IPS DF 6.9 (cell line): ENCODE results near the gene SLTM.
"Not testable (repeated sequence)": the region's sequence is repeated elsewhere in the genome, so short reads cannot be mapped to it uniquely, and the experiment has no call there.

Source experiments
- DNase-seq: peaks from one replicate; pipeline ENCODE4 v3.0.0-alpha.2; 2013; ENCODE audit warnings: low read depth, low spot score
- H3K27ac ChIP-seq: one replicate; pipeline ENCODE4 v1.5.1; 2013; ENCODE audit warnings: low read length, control low read depth
- H3K27me3 ChIP-seq: 2 replicates; pipeline ENCODE4 v1.6.1; 2013; ENCODE audit warnings: mild to moderate bottlenecking, low read length; ENCODE audit not compliant: control insufficient read depth, insufficient read depth
- H3K36me3 ChIP-seq: 2 replicates; pipeline ENCODE4 v1.6.1; 2013; ENCODE audit warnings: low read length; ENCODE audit not compliant: control insufficient read depth, insufficient read depth
- H3K4me1 ChIP-seq: 2 replicates; pipeline ENCODE4 v1.6.1; 2013; ENCODE audit warnings: low read length; ENCODE audit not compliant: control insufficient read depth, insufficient read depth
- H3K4me3 ChIP-seq: 2 replicates; pipeline ENCODE4 v1.5.1; 2013; ENCODE audit warnings: mild to moderate bottlenecking, low read length
- H3K9me3 ChIP-seq: 2 replicates; pipeline ENCODE4 v1.6.1; 2013; ENCODE audit warnings: low read length, inconsistent platforms; ENCODE audit not compliant: control insufficient read depth, insufficient read depth
- WGBS: extraction: QIAGEN DNeasy Blood & Tissue Kit; methylation state at CpG from one replicate; pipeline ENCODE4 v1.1.7; 2013; ENCODE audit warnings: mixed read lengths, missing lambda C conversion rate; ENCODE audit not compliant: insufficient read length, insufficient coverage; 5-methylcytosine and 5-hydroxymethylcytosine counted together

Gene SLTM

GRCh38 chr15:58910456-58910855, 23.0 kb downstream of the SLTM start:
- Histone ChIP-seq H3K9me3 (no peaks in the 10 kb centered on the region), H3K36me3 (peaks cover 3% of the 10 kb centered on the region), H3K4me3 (no peak overlapping the region), H3K27me3 (no peaks in the 10 kb centered on the region), H3K27ac (no peak overlapping the region), H3K4me1 (no peaks in the 10 kb centered on the region)
- DNase-seq = no peak
- WGBS = no CpG with 5 or more reads among the region's 4 CpGs

- no peak overlapping the region for H3K4me3 ChIP-seq
- no peaks in the 10 kb centered on the region for H3K4me1 ChIP-seq
- no peak overlapping the region for H3K27ac ChIP-seq
- H3K36me3 ChIP-seq = no peaks in the 10 kb centered on the region; the same call in 1 of the 2 replicates
- H3K9me3 ChIP-seq = no peaks in the 10 kb centered on the region
- WGBS = no CpG with 5 or more reads among the region's 1 CpG
- DNase-seq = no peak
- H3K27me3 ChIP-seq = no peaks in the 10 kb centered on the region
Observed at GRCh38 chr15:58909616-58910015, 23.9 kb downstream of the SLTM start.

GRCh38 chr15:58908550-58909309, 24.7 kb downstream of the SLTM start:
- H3K36me3 ChIP-seq = no peaks in the 10 kb centered on the region; the same call in 1 of the 2 replicates

GRCh38 chr15:58900631-58901030, 32.8 kb downstream of the SLTM start:
- WGBS = no CpG with 5 or more reads among the region's 3 CpGs
- H3K36me3 ChIP-seq = peaks cover 14% of the 10 kb centered on the region; the same call in 1 of the 2 replicates
- DNase-seq = no peak
- H3K9me3 ChIP-seq = no peaks in the 10 kb centered on the region
- H3K27me3 ChIP-seq = no peaks in the 10 kb centered on the region
- no peak overlapping the region for H3K27ac ChIP-seq
- H3K4me3 ChIP-seq = no peak overlapping the region
- no peaks in the 10 kb centered on the region for H3K4me1 ChIP-seq

More at GRCh38 chr15:58908550-58909309, 24.7 kb downstream of the SLTM start:
- WGBS = no CpG with 5 or more reads among the region's 6 CpGs
- H3K4me1 ChIP-seq = no peaks in the 10 kb centered on the region
- no peak overlapping the region for H3K4me3 ChIP-seq
- DNase-seq = no peak
- H3K27ac ChIP-seq = no peak overlapping the region
- H3K27me3 ChIP-seq = no peaks in the 10 kb centered on the region
- no peaks in the 10 kb centered on the region for H3K9me3 ChIP-seq

- Histone ChIP-seq H3K4me3 (no peak overlapping the region), H3K27ac (no peak overlapping the region), H3K27me3 (no peaks in the 10 kb centered on the region), H3K9me3 (no peaks in the 10 kb centered on the region), H3K36me3 (peaks cover 14% of the 10 kb centered on the region; the same call in 1 of the 2 replicates), H3K4me1 (no peaks in the 10 kb centered on the region)
- WGBS = no CpG with 5 or more reads among the region's 1 CpG
- DNase-seq = no peak
Observed at GRCh38 chr15:58898150-58898680, 35.3 kb downstream of the SLTM start.

GRCh38 chr15:58889363-58889762, 44.1 kb downstream of the SLTM start:
- Histone ChIP-seq H3K36me3 (peaks cover 26% of the 10 kb centered on the region; the same call in 1 of the 2 replicates), H3K9me3 (no peaks in the 10 kb centered on the region), H3K4me3 (no peak overlapping the region), H3K4me1 (no peaks in the 10 kb centered on the region), H3K27ac (no peak overlapping the region), H3K27me3 (no peaks in the 10 kb centered on the region)
- DNase-seq = no peak
- WGBS = no CpG with 5 or more reads among the region's 7 CpGs

- H3K4me1 ChIP-seq = no peaks in the 10 kb centered on the region
- no CpG with 5 or more reads among the region's 12 CpGs for WGBS
- no peaks in the 10 kb centered on the region for H3K9me3 ChIP-seq
- peaks cover 35% of the 10 kb centered on the region for H3K36me3 ChIP-seq
- H3K27ac ChIP-seq = no peak overlapping the region
- no peaks in the 10 kb centered on the region for H3K27me3 ChIP-seq
- no peak overlapping the region for H3K4me3 ChIP-seq
- no peak for DNase-seq
Observed at GRCh38 chr15:58886921-58887320, 46.6 kb downstream of the SLTM start.

GRCh38 chr15:58883926-58884325, 49.6 kb downstream of the SLTM start:
- no CpG with 5 or more reads among the region's 3 CpGs for WGBS
- H3K4me1 ChIP-seq, DNase-seq, H3K27ac ChIP-seq, H3K9me3 ChIP-seq, H3K4me3 ChIP-seq, H3K27me3 ChIP-seq: not testable (repeated sequence)
- H3K36me3 ChIP-seq = peaks cover 49% of the 10 kb centered on the region

- H3K9me3 ChIP-seq = no peaks in the 10 kb centered on the region
- no CpG with 5 or more reads among the region's 4 CpGs for WGBS
- H3K4me3 ChIP-seq = no peak overlapping the region
- DNase-seq = no peak
- H3K4me1 ChIP-seq = no peaks in the 10 kb centered on the region
- no peak overlapping the region for H3K27ac ChIP-seq
- no peaks in the 10 kb centered on the region for H3K27me3 ChIP-seq
- H3K36me3 ChIP-seq = peaks cover 41% of the 10 kb centered on the region
Observed at GRCh38 chr15:58882243-58882642, 51.2 kb downstream of the SLTM start.

GRCh38 chr15:58880320-58880719, 53.2 kb downstream of the SLTM start:
- H3K4me1 ChIP-seq = no peaks in the 10 kb centered on the region
- no peak overlapping the region for H3K27ac ChIP-seq
- H3K9me3 ChIP-seq = no peaks in the 10 kb centered on the region
- no peak overlapping the region for H3K4me3 ChIP-seq
- H3K27me3 ChIP-seq = no peaks in the 10 kb centered on the region
- no CpG with 5 or more reads among the region's 3 CpGs for WGBS
- no peak for DNase-seq
- H3K36me3 ChIP-seq = peaks cover 31% of the 10 kb centered on the region
